Tibial nerve (tissue), 4 donors: Measurements from ENCODE around the gene WT1. TPM values are rescaled to one million over a fixed set of nuclear protein-coding genes. Genes with fewer than 3 reads are reported as not detected.
"Not testable (repeated sequence)": the region's sequence is repeated elsewhere in the genome, so short reads cannot be mapped to it uniquely, and the experiment has no call there.

Source experiments
- DNase-seq, 2 donors: peaks; one replicate each; pipeline ENCODE4 v3.0.0-alpha.2; 2019; ENCODE audit warnings: low spot score in 2 of 2
- H3K27ac ChIP-seq, 4 donors: fragments of 200-600 bp; sonication (generic) in 3 of 4; one replicate each; pipeline ENCODE4 v1.5.1; 2017 to 2019; ENCODE audit warnings: mild to moderate bottlenecking in 1 of 4
- H3K27me3 ChIP-seq, 2 donors: fragments of 200-600 bp; sonication (generic) in 1 of 2; one replicate each; pipeline versions ENCODE4 v1.5.1 to v1.6.0; 2017 to 2019
- H3K36me3 ChIP-seq, 3 donors: fragments of 200-600 bp; sonication (generic); one replicate each; pipeline ENCODE4 v1.5.1; 2018 to 2019
- H3K4me1 ChIP-seq, 4 donors: fragments of 200-600 bp; sonication (generic) in 3 of 4; one replicate each; pipeline ENCODE4 v1.5.1; 2017 to 2019
- H3K4me3 ChIP-seq, 4 donors: fragments of 200-600 bp; sonication (generic) in 3 of 4; one replicate each; pipeline ENCODE4 v1.5.1; 2017 to 2019; ENCODE audit warnings: mild to moderate bottlenecking in 1 of 4, moderate library complexity in 1 of 4
- H3K9me3 ChIP-seq, 4 donors: fragments of 200-600 bp; sonication (generic) in 3 of 4; one replicate each; pipeline ENCODE4 v1.5.1; 2017 to 2019
- EP300 ChIP-seq, 2 donors: sonication (generic); formaldehyde crosslinking; IDR thresholded peaks; one replicate each; pipeline ENCODE4 v1.6.1; 2017; ENCODE audit warnings: antibody characterized with exemption in 2 of 2, mild to moderate bottlenecking in 1 of 2
- POLR2A ChIP-seq, 2 donors: fragments of 450-650 bp; IDR thresholded peaks; one replicate each; pipeline ENCODE4 v1.6.1; 2017; ENCODE audit warnings: antibody characterized with exemption in 2 of 2, mild to moderate bottlenecking in 2 of 2, moderate library complexity in 2 of 2
- whole genome bisulfite sequencing, 2 donors: methylation state at CpG; one replicate each; pipeline ENCODE4 v1.1.5; 2018; 5-methylcytosine and 5-hydroxymethylcytosine counted together
- total RNA-seq, 4 donors: library from RNA; depleted of rRNA; stranded (reverse); fragments of >200 nt; gene quantifications; one replicate each; pipeline ENCODE4 v1.1.0, GENCODE V29; 2016
- TF ChIP-seq, protein P1 (sequence below), 5 experiments: fragments of 200-600 bp in 3 of 5; fragments of 450-650 bp in 2 of 5; sonication (generic) in 3 of 5; IDR thresholded peaks; one replicate each; pipeline ENCODE4 v1.5.1; 2016 to 2019; ENCODE audit warnings: antibody characterized with exemption in 5 of 5, mild to moderate bottlenecking in 3 of 5, moderate library complexity in 2 of 5

WT1 gene
- total RNA-seq = not detected

DNA sequence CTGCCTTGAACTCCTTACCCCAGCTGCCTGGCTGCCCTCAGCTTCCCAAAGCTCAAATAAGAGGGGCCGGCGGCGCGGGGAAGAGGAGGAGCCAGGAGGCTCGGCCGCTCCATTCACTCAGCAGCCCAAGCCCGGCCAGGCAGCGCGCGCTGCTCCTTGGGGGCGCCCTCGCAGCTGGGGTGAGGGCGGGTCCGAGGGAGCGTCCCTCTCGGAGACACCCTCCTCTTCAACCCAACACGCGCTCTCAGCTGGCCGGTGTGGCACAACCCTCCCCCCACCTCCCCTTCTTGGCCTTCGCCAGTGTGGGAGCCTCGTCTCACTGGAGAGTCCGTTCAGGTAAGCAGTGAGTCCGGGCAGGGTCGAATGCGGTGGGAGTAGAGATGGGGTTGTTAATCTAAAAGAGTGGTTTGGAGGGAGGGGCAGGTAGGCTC, at the start of gene WT1:
Gene WT1, minus strand, starts transcription at position 29 of the 431 bp plus-strand sequence.
- no peak for DNase-seq
- no peak within 1 kb of the TSS for H3K27ac ChIP-seq
- H3K9me3 ChIP-seq = no peaks in the 10 kb centered on the region
- TF ChIP-seq, protein P1, sequence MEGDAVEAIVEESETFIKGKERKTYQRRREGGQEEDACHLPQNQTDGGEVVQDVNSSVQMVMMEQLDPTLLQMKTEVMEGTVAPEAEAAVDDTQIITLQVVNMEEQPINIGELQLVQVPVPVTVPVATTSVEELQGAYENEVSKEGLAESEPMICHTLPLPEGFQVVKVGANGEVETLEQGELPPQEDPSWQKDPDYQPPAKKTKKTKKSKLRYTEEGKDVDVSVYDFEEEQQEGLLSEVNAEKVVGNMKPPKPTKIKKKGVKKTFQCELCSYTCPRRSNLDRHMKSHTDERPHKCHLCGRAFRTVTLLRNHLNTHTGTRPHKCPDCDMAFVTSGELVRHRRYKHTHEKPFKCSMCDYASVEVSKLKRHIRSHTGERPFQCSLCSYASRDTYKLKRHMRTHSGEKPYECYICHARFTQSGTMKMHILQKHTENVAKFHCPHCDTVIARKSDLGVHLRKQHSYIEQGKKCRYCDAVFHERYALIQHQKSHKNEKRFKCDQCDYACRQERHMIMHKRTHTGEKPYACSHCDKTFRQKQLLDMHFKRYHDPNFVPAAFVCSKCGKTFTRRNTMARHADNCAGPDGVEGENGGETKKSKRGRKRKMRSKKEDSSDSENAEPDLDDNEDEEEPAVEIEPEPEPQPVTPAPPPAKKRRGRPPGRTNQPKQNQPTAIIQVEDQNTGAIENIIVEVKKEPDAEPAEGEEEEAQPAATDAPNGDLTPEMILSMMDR (IDR thresholded peaks at IDR 0.05) = no peak
- TF ChIP-seq EP300 (IDR thresholded peaks at IDR 0.05) (no peak), POLR2A (IDR thresholded peaks at IDR 0.05) (no peak)
- peaks cover 3 to 100% of the 10 kb centered on the region in 2 donors for H3K27me3 ChIP-seq
- peaks cover 0 to 75% (median 11%) of the 10 kb centered on the region in 4 donors for H3K4me1 ChIP-seq
- H3K4me3 ChIP-seq = peak within 1 kb of the TSS in 3 of 4 donors; percentile 0 to 41 (median 10)
- no peaks in the 10 kb centered on the region for H3K36me3 ChIP-seq
- 3% methylated on average over 11 to 24 of the region's 25 CpGs for WGBS, 2 donors

DNA sequence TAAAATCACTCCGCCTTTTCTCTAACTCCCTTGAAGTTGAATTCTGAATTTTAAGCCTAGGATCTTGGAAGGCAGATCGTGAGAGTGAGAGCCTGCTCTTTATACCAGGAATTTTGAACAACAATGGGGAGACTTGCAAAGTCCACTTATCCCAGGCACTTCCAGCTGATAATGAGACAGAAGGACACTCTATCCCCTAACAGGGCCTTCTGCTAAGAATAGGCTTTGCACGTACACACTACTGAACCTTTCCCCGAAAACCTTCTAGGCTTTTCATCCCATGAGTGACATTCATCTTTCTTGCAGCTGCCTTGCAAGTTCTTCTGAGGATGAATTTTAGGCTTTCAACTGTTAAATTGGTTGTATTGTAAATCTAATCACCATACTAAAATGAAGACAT, 44.0 kb upstream of the WT1 start:
- Histone ChIP-seq H3K4me1 (peaks cover 0 to 6% (median 0%) of the 10 kb centered on the region in 4 donors), H3K27ac (no peak overlapping the region), H3K4me3 (no peak overlapping the region), H3K9me3 (no peaks in the 10 kb centered on the region), H3K27me3 (no peaks in the 10 kb centered on the region), H3K36me3 (no peaks in the 10 kb centered on the region)
- WGBS, 2 donors = 61 to 67% methylated on average over 4 of the region's 4 CpGs
- TF ChIP-seq POLR2A (IDR thresholded peaks at IDR 0.05) = no peak
- TF ChIP-seq EP300 (IDR thresholded peaks at IDR 0.05) = no peak
- no peak for DNase-seq

DNA sequence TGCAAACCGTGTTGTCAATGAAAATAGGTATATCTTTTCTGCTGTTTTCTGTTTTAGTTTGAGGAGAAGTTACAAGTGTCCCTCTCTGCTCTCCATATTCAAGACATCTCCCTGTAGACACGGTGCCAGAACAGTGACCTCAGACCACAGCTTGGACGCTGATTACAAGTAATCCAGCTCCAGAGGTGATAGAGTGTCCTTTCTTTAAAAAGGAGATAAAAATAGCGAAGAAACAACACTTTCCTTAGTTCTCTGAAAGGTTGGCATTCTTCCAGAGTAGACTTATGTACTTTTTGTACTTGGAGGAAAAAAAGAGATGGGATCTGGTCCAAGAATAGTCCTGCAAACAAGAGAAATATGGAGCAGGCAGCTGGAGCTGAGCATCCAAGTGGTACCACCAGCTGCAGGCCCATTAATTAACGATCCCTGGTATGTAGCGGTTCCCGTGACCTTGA, 43.0 kb upstream of the WT1 start:
- 22 to 37% methylated on average over 7 of the region's 7 CpGs for WGBS, 2 donors
- Histone ChIP-seq H3K4me1 (peaks cover 0 to 6% (median 0%) of the 10 kb centered on the region in 4 donors), H3K27me3 (no peaks in the 10 kb centered on the region), H3K36me3 (no peaks in the 10 kb centered on the region), H3K27ac (no peak overlapping the region), H3K4me3 (no peak overlapping the region), H3K9me3 (no peaks in the 10 kb centered on the region)
- DNase-seq = no peak
- TF ChIP-seq EP300 (IDR thresholded peaks at IDR 0.05) = no peak
- TF ChIP-seq, protein P1 (IDR thresholded peaks at IDR 0.05) = no peak
- TF ChIP-seq POLR2A (IDR thresholded peaks at IDR 0.05) = no peak

- TF ChIP-seq, protein P1 (IDR thresholded peaks at IDR 0.05) = no peak
- TF ChIP-seq EP300 (IDR thresholded peaks at IDR 0.05) = no peak
- TF ChIP-seq POLR2A (IDR thresholded peaks at IDR 0.05) = no peak
- Histone ChIP-seq H3K9me3 (no peaks in the 10 kb centered on the region), H3K36me3 (no peaks in the 10 kb centered on the region), H3K4me3 (no peak overlapping the region), H3K27ac (no peak overlapping the region), H3K27me3 (no peaks in the 10 kb centered on the region), H3K4me1 (no peaks in the 10 kb centered on the region)
- 83 to 84% methylated on average over 5 of the region's 5 CpGs for WGBS, 2 donors
- DNase-seq = no peak
Observed at GRCh38 chr11:32473282-32473909, 38.1 kb upstream of the WT1 start.

DNA sequence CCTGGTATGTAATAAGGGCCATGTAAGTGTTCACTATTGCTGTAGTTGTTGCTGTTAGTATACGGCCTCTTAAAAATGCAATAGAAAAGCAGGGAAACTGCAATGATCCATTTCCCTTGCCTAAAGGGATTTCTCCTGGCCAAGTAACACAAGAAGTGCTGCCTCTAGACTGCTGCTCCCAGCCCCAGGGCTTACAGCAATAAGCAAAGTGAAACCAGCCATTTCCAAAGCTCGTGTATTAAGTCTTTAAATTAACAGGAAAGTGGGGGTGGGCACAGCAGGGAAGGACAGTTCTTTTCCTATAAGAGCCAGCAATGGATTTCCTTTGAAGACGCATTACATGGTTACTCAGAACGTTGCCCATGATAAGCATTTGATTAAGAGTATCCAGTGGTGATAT, 36.9 kb upstream of the WT1 start:
- no peaks in the 10 kb centered on the region for H3K27me3 ChIP-seq
- H3K9me3 ChIP-seq = no peaks in the 10 kb centered on the region
- TF ChIP-seq EP300 (IDR thresholded peaks at IDR 0.05) (no peak), POLR2A (IDR thresholded peaks at IDR 0.05) (no peak)
- TF ChIP-seq, protein P1 (IDR thresholded peaks at IDR 0.05) = no peak
- no peak overlapping the region for H3K27ac ChIP-seq
- 31 to 32% methylated on average over 4 of the region's 4 CpGs for WGBS, 2 donors
- no peaks in the 10 kb centered on the region for H3K4me1 ChIP-seq
- no peaks in the 10 kb centered on the region for H3K36me3 ChIP-seq
- H3K4me3 ChIP-seq = no peak overlapping the region
- DNase-seq = no peak

GRCh38 chr11:32471544-32471943, 36.2 kb upstream of the WT1 start:
- H3K27ac ChIP-seq, H3K9me3 ChIP-seq, H3K4me1 ChIP-seq, H3K36me3 ChIP-seq, H3K27me3 ChIP-seq, H3K4me3 ChIP-seq, DNase-seq: not testable (repeated sequence)
- 90 to 95% methylated on average over 4 of the region's 4 CpGs for WGBS, 2 donors
